GM10266 (cell line): ENCODE measurements around the gene RPRD1B.

Source experiments
- DNase-seq: peaks from one replicate; pipeline ENCODE4 v3.0.0; 2012; ENCODE audit errors: extremely low spot score
- CTCF ChIP-seq: IDR thresholded peaks from 2 replicates; pipeline ENCODE4 v1.5.1; 2012; ENCODE audit warnings: mild to moderate bottlenecking, low read depth; ENCODE audit not compliant: control insufficient read depth, insufficient read depth; ENCODE audit errors: missing control alignments

RPRD1B gene

GRCh38 chr20:38130687-38131587 is 97.4 kb downstream of the RPRD1B start:
- no peak for TF ChIP-seq CTCF
- no peak for DNase-seq

- TF ChIP-seq CTCF: no peak
- no peak for DNase-seq
These were observed 98.1 kb downstream of the RPRD1B start for GRCh38 chr20:38131588-38132121.

GRCh38 chr20:38132156-38132909 is 98.8 kb downstream of the RPRD1B start:
- TF ChIP-seq CTCF: no peak
- DNase-seq: no peak

GRCh38 chr20:38132910-38133501 is 99.5 kb downstream of the RPRD1B start:
- no peak for DNase-seq

GRCh38 chr20:38133680-38134426 is 100.3 kb downstream of the RPRD1B start:
- TF ChIP-seq CTCF: no peak
- no peak for DNase-seq

More at GRCh38 chr20:38132910-38133501, 99.5 kb downstream of the RPRD1B start:
- TF ChIP-seq CTCF: no peak

- no peak for TF ChIP-seq CTCF
- DNase-seq: no peak
These were observed 101.1 kb downstream of the RPRD1B start for GRCh38 chr20:38134427-38135270.
